Endothelial cell of umbilical vein (primary cell): ENCODE measurements around the gene IL36G. TPM values are rescaled to one million over a fixed set of nuclear protein-coding genes. Genes with fewer than 3 reads are reported as not detected.

ENCODE experiments used
- BruUV-seq: library from RNA; stranded (reverse); fragments of 400-500 nt; replicated peaks from 2 replicates; lab custom pipeline; 2021; lab: Mats Ljungman, UMichigan
- CTCF ChIA-PET: fragments of 300-600, 350-600 bp; sonication (Branson Sonifier 250); formaldehyde crosslinking; loops from one replicate; lab custom pipeline; 2021; ENCODE audit warnings: antibody characterized with exemption, inconsistent platforms; lab: Charles Lee
- POLR2A ChIA-PET: fragments of 300-600, 350-600 bp; sonication (Branson Sonifier 250); formaldehyde crosslinking; loops from one replicate; lab custom pipeline; 2021; ENCODE audit warnings: antibody characterized with exemption, inconsistent platforms; lab: Charles Lee
- DNase-seq: peaks from one replicate; pipeline ENCODE4 v3.0.0-alpha.2; 2011; ENCODE audit warnings: low read depth, low spot score
- FAIRE-seq: peaks from 2 replicates; lab custom pipeline; 2011; peaks lifted over from hg19 to GRCh38; lab: Jason Lieb, UNC
- H2AFZ ChIP-seq: 2 replicates; pipeline ENCODE4 v1.6.0; 2012; ENCODE audit warnings: low read depth, low read length, control low read depth, inconsistent platforms
- H3K27ac ChIP-seq: 2 replicates; pipeline ENCODE4 v1.5.1; 2011; ENCODE audit warnings: low read depth, mild to moderate bottlenecking, control low read depth, low read length, moderate library complexity; ENCODE audit not compliant: insufficient read depth
- H3K27me3 ChIP-seq, 2 experiments: 2 replicates each; pipeline versions ENCODE4 v1.6.0 to v1.6.1; 2011; ENCODE audit warnings: low read length in 2 of 2, mixed read lengths in 1 of 2; ENCODE audit not compliant: control insufficient read depth in 2 of 2, insufficient read depth in 2 of 2
- H3K36me3 ChIP-seq, 2 experiments: 2 replicates in 1 of 2; 3 replicates in 1 of 2; pipeline ENCODE4 v1.5.1; 2011; ENCODE audit warnings: low read length in 2 of 2, mild to moderate bottlenecking in 1 of 2, moderate library complexity in 1 of 2; ENCODE audit not compliant: control insufficient read depth in 2 of 2, insufficient read depth in 2 of 2; ENCODE audit errors: extremely low read depth in 1 of 2
- H3K4me1 ChIP-seq: 3 replicates; pipeline ENCODE4 v1.5.1; 2011; ENCODE audit warnings: mild to moderate bottlenecking, low read length; ENCODE audit not compliant: control insufficient read depth, insufficient read depth; ENCODE audit errors: extremely low read depth
- H3K4me2 ChIP-seq: 2 replicates; pipeline ENCODE4 v1.6.1; 2011; ENCODE audit warnings: low read length, control low read depth, mixed read lengths; ENCODE audit not compliant: insufficient read depth
- H3K4me3 ChIP-seq, 3 experiments: fragments of 200-600 bp in 1 of 3; sonication (generic), shearing (Covaris generic) in 1 of 3; replicated peaks in 1 of 3; 2 replicates each; pipeline ENCODE4 v1.5.1; 2011 to 2016; ENCODE audit warnings: control low read depth in 3 of 3, low read length in 3 of 3, mild to moderate bottlenecking in 2 of 3, inconsistent platforms in 1 of 3, low read depth in 1 of 3, moderate library complexity in 1 of 3; ENCODE audit not compliant: insufficient read depth in 1 of 3
- H3K79me2 ChIP-seq: 2 replicates; pipeline ENCODE4 v1.6.0; 2012; ENCODE audit warnings: low read length, inconsistent platforms; ENCODE audit not compliant: control insufficient read depth, insufficient read depth
- H3K9ac ChIP-seq: replicated peaks from 2 replicates; pipeline ENCODE3; 2011; ENCODE audit warnings: low read length, control low read depth; ENCODE audit not compliant: insufficient read depth; ENCODE audit errors: extremely low read depth
- H3K9me1 ChIP-seq: replicated peaks from 3 replicates; pipeline ENCODE4 v1.6.0; 2011; ENCODE audit warnings: mild to moderate bottlenecking, low read length; ENCODE audit not compliant: control insufficient read depth, insufficient read depth; ENCODE audit errors: extremely low read depth
- H3K9me3 ChIP-seq: replicated peaks from 2 replicates; pipeline ENCODE4 v1.5.1; 2012; ENCODE audit warnings: low read length, inconsistent platforms; ENCODE audit not compliant: control insufficient read depth, insufficient read depth
- H4K20me1 ChIP-seq: replicated peaks from 2 replicates; pipeline ENCODE3; 2011; ENCODE audit warnings: mild to moderate bottlenecking, low read length; ENCODE audit not compliant: control insufficient read depth, insufficient read depth; ENCODE audit errors: extremely low read depth
- EZH2 ChIP-seq: IDR thresholded peaks from 2 replicates; pipeline ENCODE4 v1.6.1; 2012; ENCODE audit warnings: borderline replicate concordance, low read depth, mild to moderate bottlenecking, moderate library complexity, low read length, inconsistent platforms; ENCODE audit not compliant: severe bottlenecking
- FOS ChIP-seq: IDR thresholded peaks from 2 replicates; pipeline ENCODE4 v1.6.1; 2011; ENCODE audit warnings: mild to moderate bottlenecking, low read length, moderate library complexity, borderline replicate concordance; ENCODE audit not compliant: insufficient read depth
- GATA2 ChIP-seq: IDR thresholded peaks from 2 replicates; pipeline ENCODE4 v1.7.0; 2011; ENCODE audit warnings: low read depth, mild to moderate bottlenecking, moderate library complexity, mixed read lengths, low read length; ENCODE audit not compliant: insufficient read length, insufficient read depth
- JUN ChIP-seq: IDR thresholded peaks from 2 replicates; pipeline ENCODE4 v1.6.1; 2011; ENCODE audit warnings: borderline replicate concordance, low read depth; ENCODE audit not compliant: insufficient read length, insufficient read depth
- MYC ChIP-seq: IDR thresholded peaks from one replicate; pipeline ENCODE4 v1.6.1; 2011; ENCODE audit warnings: mild to moderate bottlenecking, low read depth, low read length
- POLR2A ChIP-seq: IDR thresholded peaks from 2 replicates; pipeline ENCODE4 v1.6.1; 2012; ENCODE audit warnings: low read depth, mild to moderate bottlenecking, control low read depth, low read length
- POLR2AphosphoS5 ChIP-seq: IDR thresholded peaks from 2 replicates; pipeline ENCODE4 v1.6.1; 2012; ENCODE audit warnings: low read depth, mild to moderate bottlenecking, control low read depth, low read length, moderate library complexity; ENCODE audit not compliant: insufficient read depth
- dilution Hi-C: fragments of 300-500 bp; cut with MboI; formaldehyde crosslinking; loops from one replicate; pipeline ENCODE4 v1.15.0; 2019; ENCODE audit warnings: low sequenced_read_pairs; ENCODE audit not compliant: extremely low pct_ligation_motif_present
- intact Hi-C: fragments of 100-400 bp; cut with micrococcal nuclease; formaldehyde crosslinking; loops from one replicate; pipeline ENCODE4 v1.10.0; 2022
- polyA plus RNA-seq, 4 experiments: library from polyadenylated mRNA; depleted of rRNA in 3 of 4; stranded (reverse) in 3 of 4; unstranded in 1 of 4; fragments of >200 nt; gene quantifications; 2 replicates each; pipeline versions ENCODE4 v1.2.1 to v1.2.3, GENCODE V29; 2011 to 2012; ENCODE audit warnings: missing spikeins in 1 of 4
- total RNA-seq: library from RNA; stranded (reverse); gene quantifications from 2 replicates; pipeline ENCODE4 v1.2.3, GENCODE V29; 2021

Gene IL36G
- total and polyA plus RNA-seq, 2 donors (not counting 3 experiments of a cell fraction or from before 2014, with no cell fraction given), result not detected

GRCh38 chr2:113000436-113000835 lies 22.6 kb downstream of the IL36G start:
- Histone ChIP-seq H3K27ac (no peak overlapping the region), H3K79me2 (no peaks in the 10 kb centered on the region), H3K4me3 (no peak overlapping the region), H4K20me1 (no peaks in the 10 kb centered on the region), H3K4me2 (no peak overlapping the region), H3K9me1 (no peaks in the 10 kb centered on the region), H3K27me3 (no peaks in the 10 kb centered on the region), H3K36me3 (no peaks in the 10 kb centered on the region), H3K4me1 (no peaks in the 10 kb centered on the region), H2AFZ (no peak overlapping the region), H3K9me3 (peaks cover 2% of the 10 kb centered on the region), H3K9ac (no peak overlapping the region)
- intact Hi-C loops (no loop called here), dilution Hi-C loops (no loop called here)
- BruUV-seq, result no TSS peak
- FAIRE-seq (no peak), DNase-seq (no peak)
- ChIA-PET CTCF (no interaction called here), POLR2A (no interaction called here)
- TF ChIP-seq MYC, result no peak
- no peak for TF ChIP-seq GATA2
- no peak for TF ChIP-seq FOS
- no peak for TF ChIP-seq EZH2
- no peak for TF ChIP-seq JUN
- no peak for TF ChIP-seq POLR2AphosphoS5
- TF ChIP-seq POLR2A, result no peak

- Histone ChIP-seq H3K9me1 (no peaks in the 10 kb centered on the region), H3K27me3 (no peaks in the 10 kb centered on the region), H4K20me1 (no peaks in the 10 kb centered on the region), H3K9ac (no peak overlapping the region), H3K36me3 (no peaks in the 10 kb centered on the region), H3K4me2 (no peak overlapping the region), H2AFZ (no peak overlapping the region), H3K79me2 (no peaks in the 10 kb centered on the region), H3K4me1 (no peaks in the 10 kb centered on the region), H3K27ac (no peak overlapping the region), H3K4me3 (no peak overlapping the region), H3K9me3 (peaks cover 2% of the 10 kb centered on the region)
- DNase-seq, result no peak
- CTCF ChIA-PET, result no interaction called here
- TF ChIP-seq POLR2AphosphoS5, result no peak
- intact Hi-C loops (no loop called here), dilution Hi-C loops (no loop called here)
- no peak for FAIRE-seq
- BruUV-seq, result no TSS peak
- POLR2A ChIA-PET, result no interaction called here
Observed at GRCh38 chr2:113002677-113003076, 24.9 kb downstream of the IL36G start.
